Nephron progenitor cell (in vitro differentiated cells): Measurements from ENCODE around the gene HCFC1R1.

ENCODE experiments used
- DNase-seq: peaks from one replicate; pipeline ENCODE4 v3.0.0; 2021
- H3K27ac Mint-ChIP-seq: 2 replicates; pipeline ENCODE4 v1.8.0; 2021; ENCODE audit warnings: mild to moderate bottlenecking, moderate library complexity, mixed read lengths
- H3K27me3 Mint-ChIP-seq: 2 replicates; pipeline ENCODE4 v1.8.0; 2021; ENCODE audit warnings: mild to moderate bottlenecking, low read depth, mixed read lengths; ENCODE audit not compliant: poor library complexity
- H3K36me3 Mint-ChIP-seq: 2 replicates; pipeline ENCODE4 v1.8.0; 2021; ENCODE audit warnings: low read depth, mixed read lengths
- H3K4me1 Mint-ChIP-seq: 2 replicates; pipeline ENCODE4 v1.8.0; 2021; ENCODE audit warnings: mixed read lengths
- H3K4me3 Mint-ChIP-seq: 2 replicates; pipeline ENCODE4 v1.8.0; 2021; ENCODE audit warnings: mild to moderate bottlenecking, moderate library complexity, mixed read lengths
- H3K9me3 Mint-ChIP-seq: 2 replicates; pipeline ENCODE4 v1.8.0; 2021; ENCODE audit warnings: mild to moderate bottlenecking, moderate library complexity, mixed read lengths
- CTCF ChIP-seq: fragments of 200-600 bp; sonication (generic); IDR thresholded peaks from 2 replicates; pipeline ENCODE4 v1.5.0; 2021; ENCODE audit warnings: antibody characterized with exemption

Gene HCFC1R1

GRCh38 chr16:2975161-2975795 lies 48.5 kb downstream of the HCFC1R1 start:
- H3K27ac Mint-ChIP-seq = no peak overlapping the region
- no peaks in the 10 kb centered on the region for H3K9me3 Mint-ChIP-seq
- peaks cover 18% of the 10 kb centered on the region for H3K4me1 Mint-ChIP-seq
- no peak for DNase-seq
- H3K27me3 Mint-ChIP-seq = peaks cover 3% of the 10 kb centered on the region
- no peak for TF ChIP-seq CTCF
- H3K4me3 Mint-ChIP-seq = no peak overlapping the region
- H3K36me3 Mint-ChIP-seq = no peaks in the 10 kb centered on the region

GRCh38 chr16:2974319-2975056 lies 49.3 kb downstream of the HCFC1R1 start:
- Mint-ChIP-seq H3K4me1 (peaks cover 18% of the 10 kb centered on the region), H3K4me3 (no peak overlapping the region), H3K27me3 (peaks cover 3% of the 10 kb centered on the region), H3K9me3 (no peaks in the 10 kb centered on the region), H3K27ac (no peak overlapping the region), H3K36me3 (no peaks in the 10 kb centered on the region)
- TF ChIP-seq CTCF = no peak
- DNase-seq = no peak

- peaks cover 18% of the 10 kb centered on the region for H3K4me1 Mint-ChIP-seq
- no peaks in the 10 kb centered on the region for H3K36me3 Mint-ChIP-seq
Observed at GRCh38 chr16:2973605-2974318, 50.0 kb downstream of the HCFC1R1 start.

GRCh38 chr16:2973093-2973492 lies 50.6 kb downstream of the HCFC1R1 start:
- Mint-ChIP-seq H3K9me3 (no peaks in the 10 kb centered on the region), H3K27me3 (peaks cover 3% of the 10 kb centered on the region), H3K4me1 (peaks cover 24% of the 10 kb centered on the region), H3K36me3 (no peaks in the 10 kb centered on the region), H3K4me3 (no peak overlapping the region), H3K27ac (no peak overlapping the region)
- no peak for DNase-seq
- TF ChIP-seq CTCF = no peak

More at GRCh38 chr16:2973605-2974318, 50.0 kb downstream of the HCFC1R1 start:
- H3K27ac Mint-ChIP-seq = no peak overlapping the region
- H3K4me3 Mint-ChIP-seq = no peak overlapping the region
- H3K27me3 Mint-ChIP-seq = peaks cover 3% of the 10 kb centered on the region
- no peaks in the 10 kb centered on the region for H3K9me3 Mint-ChIP-seq
- DNase-seq = no peak
- no peak for TF ChIP-seq CTCF
